OCI-LY1 (cell line): Measurements from ENCODE around the gene FNBP1.

ENCODE experiments used
- H2AFZ ChIP-seq: fragments of 200-600 bp; sonication (generic), shearing (Covaris generic); 2 replicates; pipeline ENCODE4 v1.6.0; 2014; ENCODE audit warnings: antibody characterized with exemption, mild to moderate bottlenecking, low read length
- H3F3A ChIP-seq: fragments of 200-600 bp; sonication (generic), shearing (Covaris generic); 2 replicates; pipeline ENCODE4 v1.6.0; 2014; ENCODE audit warnings: mild to moderate bottlenecking, antibody characterized with exemption, low read length, moderate library complexity; ENCODE audit not compliant: insufficient read depth
- H3K27ac ChIP-seq: fragments of 200-600 bp; sonication (generic); 2 replicates; pipeline ENCODE4 v1.5.1; 2014; ENCODE audit warnings: low read length, mixed run types, mild to moderate bottlenecking, low read depth; ENCODE audit not compliant: poor library complexity, severe bottlenecking
- H3K27me3 ChIP-seq: fragments of 200-600 bp; sonication (generic); 2 replicates; pipeline ENCODE4 v1.6.0; 2014; ENCODE audit warnings: antibody characterized with exemption, mild to moderate bottlenecking, low read length, moderate library complexity; ENCODE audit not compliant: insufficient read depth
- H3K36me3 ChIP-seq: fragments of 200-600 bp; sonication (generic); 2 replicates; pipeline ENCODE4 v1.6.1; 2014; ENCODE audit warnings: mild to moderate bottlenecking, antibody characterized with exemption, low read length, moderate library complexity, mixed read lengths; ENCODE audit not compliant: insufficient read depth
- H3K4me1 ChIP-seq: fragments of 200-600 bp; sonication (generic); 2 replicates; pipeline ENCODE4 v1.5.1; 2014; ENCODE audit warnings: mild to moderate bottlenecking, low read length, moderate library complexity; ENCODE audit not compliant: insufficient read depth, severe bottlenecking
- H3K4me2 ChIP-seq: fragments of 200-600 bp; sonication (generic), shearing (Covaris generic); 2 replicates; pipeline ENCODE4 v1.6.1; 2014; ENCODE audit warnings: low read length
- H3K4me3 ChIP-seq: fragments of 200-600 bp; sonication (generic); 2 replicates; pipeline ENCODE4 v1.5.1; 2014; ENCODE audit warnings: low read length, low read depth, mild to moderate bottlenecking, mixed read lengths; ENCODE audit not compliant: poor library complexity, severe bottlenecking
- H3K79me2 ChIP-seq: fragments of 200-600 bp; shearing (Covaris generic); 2 replicates; pipeline ENCODE4 v1.6.1; 2016; ENCODE audit warnings: mixed run types, low read length, mixed read lengths; ENCODE audit not compliant: insufficient read depth
- H3K9ac ChIP-seq: fragments of 200-600 bp; sonication (generic), shearing (Covaris generic); 2 replicates; pipeline ENCODE4 v1.6.1; 2014; ENCODE audit warnings: mild to moderate bottlenecking, low read length, mixed read lengths
- H3K9me2 ChIP-seq: fragments of 200-600 bp; sonication (generic), shearing (Covaris generic); 2 replicates; pipeline ENCODE4 v1.6.1; 2014; ENCODE audit warnings: low read depth, mild to moderate bottlenecking, low read length, mixed read lengths
- H3K9me3 ChIP-seq: fragments of 200-600 bp; shearing (Covaris generic); 2 replicates; pipeline ENCODE4 v1.6.1; 2014; ENCODE audit warnings: low read length, mixed read lengths
- H4K20me1 ChIP-seq: fragments of 200-600 bp; sonication (generic), shearing (Covaris generic); 2 replicates; pipeline ENCODE4 v1.6.0; 2016; ENCODE audit warnings: mild to moderate bottlenecking, low read length; ENCODE audit not compliant: insufficient read depth
- EZH2 ChIP-seq: fragments of 200-600 bp; sonication (generic), shearing (Covaris generic); IDR thresholded peaks from 2 replicates; pipeline ENCODE4 v1.8.0; 2017; ENCODE audit warnings: borderline replicate concordance, mixed run types, mild to moderate bottlenecking, antibody characterized with exemption, low read length, moderate library complexity, mixed read lengths
- TF ChIP-seq, protein P1 (sequence below): fragments of 200-600 bp; sonication (generic), shearing (Covaris generic); IDR thresholded peaks from 2 replicates; pipeline ENCODE4 v1.5.1; 2017; ENCODE audit warnings: mild to moderate bottlenecking, antibody characterized with exemption, low read length, moderate library complexity, mixed read lengths

The FNBP1 gene

DNA sequence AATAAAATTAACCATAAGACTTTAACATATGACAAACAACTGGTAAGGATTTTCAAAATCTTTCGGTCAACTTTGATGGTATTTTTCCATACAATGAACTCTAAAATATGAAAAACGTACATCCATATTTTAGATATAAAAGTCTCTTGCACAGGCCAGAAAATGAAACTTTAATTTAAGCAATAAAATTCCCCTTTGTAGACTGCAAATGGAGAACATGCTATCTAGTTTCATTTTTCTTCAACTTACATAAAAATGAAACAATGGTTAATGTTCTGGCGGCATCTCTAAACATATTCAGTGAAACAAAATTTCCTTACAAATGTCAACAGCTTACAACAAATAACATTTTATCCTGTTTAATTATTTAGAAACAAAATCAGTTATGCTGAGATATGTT, 123.7 kb downstream of the FNBP1 start:
- H3K36me3 ChIP-seq, result no peaks in the 10 kb centered on the region
- H3K79me2 ChIP-seq, result no peaks in the 10 kb centered on the region
- no peak overlapping the region for H2AFZ ChIP-seq
- H3K27me3 ChIP-seq, result no peaks in the 10 kb centered on the region
- no peak overlapping the region for H3K4me2 ChIP-seq
- H3K27ac ChIP-seq, result no peak overlapping the region
- H3K9ac ChIP-seq, result no peak overlapping the region
- H3K9me2 ChIP-seq, result no peaks in the 10 kb centered on the region
- no peak overlapping the region for H3K4me3 ChIP-seq
- no peak for TF ChIP-seq EZH2
- TF ChIP-seq, protein P1, sequence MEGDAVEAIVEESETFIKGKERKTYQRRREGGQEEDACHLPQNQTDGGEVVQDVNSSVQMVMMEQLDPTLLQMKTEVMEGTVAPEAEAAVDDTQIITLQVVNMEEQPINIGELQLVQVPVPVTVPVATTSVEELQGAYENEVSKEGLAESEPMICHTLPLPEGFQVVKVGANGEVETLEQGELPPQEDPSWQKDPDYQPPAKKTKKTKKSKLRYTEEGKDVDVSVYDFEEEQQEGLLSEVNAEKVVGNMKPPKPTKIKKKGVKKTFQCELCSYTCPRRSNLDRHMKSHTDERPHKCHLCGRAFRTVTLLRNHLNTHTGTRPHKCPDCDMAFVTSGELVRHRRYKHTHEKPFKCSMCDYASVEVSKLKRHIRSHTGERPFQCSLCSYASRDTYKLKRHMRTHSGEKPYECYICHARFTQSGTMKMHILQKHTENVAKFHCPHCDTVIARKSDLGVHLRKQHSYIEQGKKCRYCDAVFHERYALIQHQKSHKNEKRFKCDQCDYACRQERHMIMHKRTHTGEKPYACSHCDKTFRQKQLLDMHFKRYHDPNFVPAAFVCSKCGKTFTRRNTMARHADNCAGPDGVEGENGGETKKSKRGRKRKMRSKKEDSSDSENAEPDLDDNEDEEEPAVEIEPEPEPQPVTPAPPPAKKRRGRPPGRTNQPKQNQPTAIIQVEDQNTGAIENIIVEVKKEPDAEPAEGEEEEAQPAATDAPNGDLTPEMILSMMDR, result no peak
- H3F3A ChIP-seq, result no peaks in the 10 kb centered on the region
- no peaks in the 10 kb centered on the region for H3K9me3 ChIP-seq
- no peaks in the 10 kb centered on the region for H4K20me1 ChIP-seq
- H3K4me1 ChIP-seq, result no peaks in the 10 kb centered on the region

DNA sequence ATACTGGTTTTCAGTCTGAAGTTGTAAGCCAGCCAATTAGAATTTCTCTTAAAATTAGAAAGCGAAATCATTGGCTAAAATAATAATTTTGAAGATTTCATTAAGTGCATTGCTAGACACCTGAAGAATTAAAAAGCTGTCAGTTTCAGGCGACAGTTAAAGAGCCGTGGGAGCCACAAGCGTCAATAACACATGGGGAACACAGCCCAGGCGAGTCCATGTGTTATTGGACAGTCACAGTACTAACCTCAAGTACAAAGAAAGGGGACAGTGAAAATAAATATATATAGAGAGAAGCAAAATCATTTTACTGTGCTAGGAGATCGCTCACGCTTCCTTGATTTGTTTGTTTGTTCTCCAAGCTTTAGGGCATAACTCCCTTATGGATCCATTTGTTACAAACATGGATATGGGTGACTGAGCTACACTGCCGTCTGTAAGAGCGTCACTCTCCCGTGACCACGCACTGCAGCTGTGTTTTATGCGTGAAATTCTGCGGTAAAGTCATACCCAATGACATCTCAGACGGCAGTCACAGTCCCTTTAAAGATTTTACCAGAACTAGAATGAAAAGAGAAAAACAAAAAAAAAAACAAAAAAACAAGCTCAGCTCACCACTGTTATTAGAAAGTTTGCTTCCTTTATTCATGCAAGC, 124.6 kb downstream of the FNBP1 start:
- Histone ChIP-seq H3K9me2 (no peaks in the 10 kb centered on the region), H3K4me2 (no peak overlapping the region), H3K4me1 (no peaks in the 10 kb centered on the region), H3K9ac (no peak overlapping the region), H3K9me3 (no peaks in the 10 kb centered on the region), H3K4me3 (no peak overlapping the region), H3K36me3 (no peaks in the 10 kb centered on the region), H2AFZ (no peak overlapping the region), H3F3A (no peaks in the 10 kb centered on the region), H3K27me3 (no peaks in the 10 kb centered on the region), H3K27ac (no peak overlapping the region), H3K79me2 (no peaks in the 10 kb centered on the region), H4K20me1 (no peaks in the 10 kb centered on the region)
- TF ChIP-seq EZH2, result no peak
- TF ChIP-seq, protein P1, result no peak

DNA sequence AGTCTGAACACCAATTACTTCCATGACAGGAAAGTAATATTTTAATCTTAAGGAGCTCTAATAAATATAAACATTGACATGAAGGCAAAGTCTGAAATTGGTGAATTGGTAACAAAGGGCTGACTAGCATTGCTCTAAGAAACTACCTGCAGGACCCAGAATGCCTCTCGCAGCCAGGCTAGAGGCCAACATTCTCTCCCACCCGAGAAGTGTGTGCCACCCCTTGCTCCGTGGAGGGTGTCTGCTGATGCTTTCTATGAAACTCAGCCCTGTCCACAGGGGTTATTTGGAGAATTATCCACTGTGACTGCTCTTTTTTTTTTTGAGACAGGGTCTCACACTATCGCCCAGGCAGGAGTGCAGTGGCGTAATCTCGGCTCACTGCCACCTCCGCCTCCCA, 126.3 kb downstream of the FNBP1 start:
- H3K27ac ChIP-seq, result no peak overlapping the region
- no peaks in the 10 kb centered on the region for H3K27me3 ChIP-seq
- H2AFZ ChIP-seq, result no peak overlapping the region
- TF ChIP-seq, protein P1, result no peak
- TF ChIP-seq EZH2, result no peak
- H3K4me2 ChIP-seq, result no peak overlapping the region
- no peaks in the 10 kb centered on the region for H3K4me1 ChIP-seq
- H3K9me2 ChIP-seq, result no peaks in the 10 kb centered on the region
- no peaks in the 10 kb centered on the region for H3K79me2 ChIP-seq
- H3K36me3 ChIP-seq, result no peaks in the 10 kb centered on the region
- no peak overlapping the region for H3K4me3 ChIP-seq
- H4K20me1 ChIP-seq, result no peaks in the 10 kb centered on the region
- H3K9me3 ChIP-seq, result no peaks in the 10 kb centered on the region
- no peak overlapping the region for H3K9ac ChIP-seq
- no peaks in the 10 kb centered on the region for H3F3A ChIP-seq
